H9 (cell line): Measurements from ENCODE around the gene VTA1. TPM values are rescaled to one million over a fixed set of nuclear protein-coding genes. Genes with fewer than 3 reads are reported as not detected.
"Not testable (repeated sequence)": the region's sequence is repeated elsewhere in the genome, so short reads cannot be mapped to it uniquely, and the experiment has no call there.

Experiments used
- DNase-seq: peaks from one replicate; pipeline ENCODE4 v3.0.0-alpha.2; 2017
- H2AFZ ChIP-seq: one replicate; pipeline ENCODE4 v1.6.1; 2013; ENCODE audit warnings: mild to moderate bottlenecking, low read length, control low read depth, moderate library complexity
- H2AK5ac ChIP-seq: 2 replicates; pipeline ENCODE4 v1.6.1; 2013; ENCODE audit warnings: low read length, control low read depth, mixed read lengths; ENCODE audit not compliant: insufficient read length
- H2BK120ac ChIP-seq: one replicate; pipeline ENCODE4 v1.6.1; 2013; ENCODE audit warnings: low read depth, mild to moderate bottlenecking, low read length, control low read depth, inconsistent platforms; ENCODE audit not compliant: poor library complexity, severe bottlenecking
- H2BK12ac ChIP-seq: 2 replicates; pipeline ENCODE4 v1.6.1; 2013; ENCODE audit warnings: low read length, control low read depth, mixed read lengths, low read depth; ENCODE audit not compliant: insufficient read length
- H2BK15ac ChIP-seq: 2 replicates; pipeline ENCODE4 v1.6.1; 2013; ENCODE audit warnings: low read depth, low read length, control low read depth
- H2BK20ac ChIP-seq: one replicate; pipeline ENCODE4 v1.6.1; 2013; ENCODE audit warnings: low read depth, mild to moderate bottlenecking, low read length, control low read depth, inconsistent platforms; ENCODE audit not compliant: poor library complexity, severe bottlenecking
- H2BK5ac ChIP-seq: 2 replicates; pipeline ENCODE4 v1.6.1; 2013; ENCODE audit warnings: low read length, control low read depth, mixed read lengths; ENCODE audit not compliant: insufficient read length
- H3K14ac ChIP-seq: 2 replicates; pipeline ENCODE4 v1.6.1; 2013; ENCODE audit warnings: low read length, control low read depth; ENCODE audit not compliant: insufficient read depth
- H3K18ac ChIP-seq: 2 replicates; pipeline ENCODE4 v1.6.1; 2013; ENCODE audit warnings: low read depth, mild to moderate bottlenecking, mixed read lengths, low read length, control low read depth; ENCODE audit not compliant: insufficient read length
- H3K23ac ChIP-seq: 2 replicates; pipeline ENCODE4 v1.6.1; 2013; ENCODE audit warnings: low read length, control low read depth, mixed read lengths, low read depth; ENCODE audit not compliant: insufficient read length
- H3K23me2 ChIP-seq: 2 replicates; pipeline ENCODE4 v1.6.1; 2013; ENCODE audit warnings: low read depth, mild to moderate bottlenecking, mixed read lengths, low read length, control low read depth; ENCODE audit not compliant: insufficient read length, poor library complexity, severe bottlenecking
- H3K27ac ChIP-seq: 2 replicates; pipeline ENCODE4 v1.5.1; 2013; ENCODE audit warnings: low read length, control low read depth, mixed read lengths, low read depth; ENCODE audit not compliant: insufficient read length
- H3K27me3 ChIP-seq: 2 replicates; pipeline ENCODE4 v1.6.1; 2013; ENCODE audit warnings: low read length, control low read depth, inconsistent platforms; ENCODE audit not compliant: insufficient read depth
- H3K4ac ChIP-seq: 2 replicates; pipeline ENCODE4 v1.6.1; 2013; ENCODE audit warnings: low read depth, mild to moderate bottlenecking, control low read depth, inconsistent platforms, low read length, moderate library complexity
- H3K4me1 ChIP-seq: 2 replicates; pipeline ENCODE4 v1.6.1; 2013; ENCODE audit warnings: low read length, control low read depth, inconsistent platforms; ENCODE audit not compliant: insufficient read depth
- H3K4me2 ChIP-seq: 2 replicates; pipeline ENCODE4 v1.6.1; 2013; ENCODE audit warnings: low read length, control low read depth, mixed read lengths; ENCODE audit not compliant: insufficient read length, insufficient read depth
- H3K56ac ChIP-seq: 2 replicates; pipeline ENCODE4 v1.6.1; 2013; ENCODE audit warnings: low read depth, mild to moderate bottlenecking, mixed read lengths, low read length, control low read depth; ENCODE audit not compliant: insufficient read length
- H3K79me1 ChIP-seq: 2 replicates; pipeline ENCODE4 v1.6.1; 2013; ENCODE audit warnings: low read depth, mild to moderate bottlenecking, moderate library complexity, low read length, control low read depth, inconsistent platforms; ENCODE audit not compliant: insufficient read depth, poor library complexity, severe bottlenecking
- H3K79me2 ChIP-seq: 2 replicates; pipeline ENCODE4 v1.6.1; 2013; ENCODE audit warnings: low read length, control low read depth, inconsistent platforms; ENCODE audit not compliant: insufficient read depth
- H3K9ac ChIP-seq: 2 replicates; pipeline ENCODE4 v1.6.1; 2013; ENCODE audit warnings: low read length, control low read depth, mixed read lengths; ENCODE audit not compliant: insufficient read length; ENCODE audit errors: extremely low read depth
- H3K9me3 ChIP-seq: one replicate; pipeline ENCODE4 v1.6.1; 2013; ENCODE audit warnings: low read depth, low read length, inconsistent platforms; ENCODE audit not compliant: control insufficient read depth
- H3T11ph ChIP-seq: one replicate; pipeline ENCODE4 v1.6.1; 2013; ENCODE audit warnings: mild to moderate bottlenecking, low read length, control low read depth, inconsistent platforms
- H4K20me1 ChIP-seq: one replicate; pipeline ENCODE4 v1.6.1; 2013; ENCODE audit not compliant: control insufficient read depth, insufficient read length, insufficient read depth
- H4K5ac ChIP-seq: 2 replicates; pipeline ENCODE4 v1.6.1; 2013; ENCODE audit warnings: low read depth, mild to moderate bottlenecking, mixed read lengths, low read length, control low read depth; ENCODE audit not compliant: insufficient read length
- H4K8ac ChIP-seq: replicated peaks from 2 replicates; pipeline ENCODE4 v1.6.1; 2013; ENCODE audit warnings: low read length, control low read depth, mixed read lengths, low read depth; ENCODE audit not compliant: insufficient read length
- H4K91ac ChIP-seq: 2 replicates; pipeline ENCODE4 v1.6.1; 2013; ENCODE audit warnings: low read depth, mild to moderate bottlenecking, moderate library complexity, mixed read lengths, low read length, control low read depth; ENCODE audit not compliant: insufficient read length
- H3K27ac Mint-ChIP-seq, 3 experiments: 2 replicates in 2 of 3; 3 replicates in 1 of 3; pipeline ENCODE4 v1.8.0; 2020 to 2021; ENCODE audit warnings: mixed read lengths in 3 of 3, mild to moderate bottlenecking in 1 of 3, moderate library complexity in 1 of 3
- H3K27me3 Mint-ChIP-seq: 2 replicates; pipeline ENCODE4 v1.8.0; 2021; ENCODE audit warnings: low read depth, mild to moderate bottlenecking, moderate library complexity, mixed read lengths
- H3K36me3 Mint-ChIP-seq, 3 experiments: 2 replicates in 2 of 3; 3 replicates in 1 of 3; pipeline ENCODE4 v1.8.0; 2020 to 2021; ENCODE audit warnings: low read depth in 3 of 3, mixed read lengths in 3 of 3; ENCODE audit not compliant: insufficient read depth in 1 of 3
- H3K4me1 Mint-ChIP-seq, 2 experiments: 2 replicates each; pipeline ENCODE4 v1.8.0; 2020; ENCODE audit warnings: mixed read lengths in 2 of 2
- H3K4me3 Mint-ChIP-seq, 2 experiments: 2 replicates in 1 of 2; 3 replicates in 1 of 2; pipeline ENCODE4 v1.8.0; 2020 to 2021; ENCODE audit warnings: mild to moderate bottlenecking in 2 of 2, mixed read lengths in 2 of 2, moderate library complexity in 1 of 2
- H3K9me3 Mint-ChIP-seq, 2 experiments: 2 replicates in 1 of 2; 3 replicates in 1 of 2; pipeline ENCODE4 v1.8.0; 2020; ENCODE audit warnings: mild to moderate bottlenecking in 2 of 2, mixed read lengths in 2 of 2, moderate library complexity in 1 of 2
- WGBS: extraction: QIAGEN DNeasy Blood & Tissue Kit; methylation state at CpG from one replicate; pipeline ENCODE4 v1.1.7; 2013; ENCODE audit warnings: missing lambda C conversion rate, low lambda C conversion rate, mixed read lengths; ENCODE audit not compliant: insufficient read length; ENCODE audit errors: extremely low coverage; 5-methylcytosine and 5-hydroxymethylcytosine counted together
- total RNA-seq: library from RNA; stranded (reverse); gene quantifications from 2 replicates; pipeline ENCODE4 v1.2.1, GENCODE V29; 2021

The VTA1 gene
- total RNA-seq, 1 experiment from 2014 or later, result 63.1 TPM

- not testable (repeated sequence) for H2AFZ ChIP-seq, H3K23me2 ChIP-seq, H2BK20ac ChIP-seq, H3K36me3 Mint-ChIP-seq, H3K56ac ChIP-seq, H3K14ac ChIP-seq, H3K4me1 ChIP-seq, H4K91ac ChIP-seq, H4K5ac ChIP-seq, H3K9me3 ChIP-seq, H2AK5ac ChIP-seq, H3K9me3 Mint-ChIP-seq, H3K27ac Mint-ChIP-seq, DNase-seq, H4K20me1 ChIP-seq, H3K79me1 ChIP-seq, H3K27ac ChIP-seq, H3K4me3 Mint-ChIP-seq, H3K23ac ChIP-seq, H3T11ph ChIP-seq, H3K18ac ChIP-seq, H3K79me2 ChIP-seq, H2BK15ac ChIP-seq, H3K4ac ChIP-seq, H3K9ac ChIP-seq, H3K27me3 ChIP-seq, H3K27me3 Mint-ChIP-seq, H2BK120ac ChIP-seq, H4K8ac ChIP-seq, H2BK12ac ChIP-seq, H3K4me2 ChIP-seq, H2BK5ac ChIP-seq
- peaks cover under 1 to 15% of the 10 kb centered on the region in 2 experiments; a peak in 3 of 4 replicates for H3K4me1 Mint-ChIP-seq
- WGBS, result no CpG with 5 or more reads among the region's 9 CpGs
Observed at GRCh38 chr6:142110820-142111219, 36.2 kb upstream of the VTA1 start.
